Epidermal melanocyte (primary cell): ENCODE results near the gene INSIG2.

Experiments
- DNase-seq: peaks from one replicate; pipeline ENCODE4 v3.0.0; 2011; ENCODE audit warnings: low spot score; ENCODE audit not compliant: insufficient read length

The INSIG2 gene

GRCh38 chr2:118127250-118127649 lies 39.0 kb downstream of the INSIG2 start:
- no peak for DNase-seq

GRCh38 chr2:118128826-118129225 lies 40.6 kb downstream of the INSIG2 start:
- DNase-seq = no peak

- peak; percentile 51 for DNase-seq
Observed at GRCh38 chr2:118130385-118130784, 42.1 kb downstream of the INSIG2 start.

- no peak for DNase-seq
Observed at GRCh38 chr2:118131771-118132170, 43.5 kb downstream of the INSIG2 start.

- no peak for DNase-seq
Observed at GRCh38 chr2:118133916-118134315, 45.6 kb downstream of the INSIG2 start.

GRCh38 chr2:118134650-118135049 lies 46.4 kb downstream of the INSIG2 start:
- DNase-seq = no peak

- DNase-seq = no peak
Observed at GRCh38 chr2:118145207-118145606, 56.9 kb downstream of the INSIG2 start.

GRCh38 chr2:118145806-118146205 lies 57.5 kb downstream of the INSIG2 start:
- DNase-seq = no peak

- no peak for DNase-seq
Observed at GRCh38 chr2:118146315-118147283, 58.3 kb downstream of the INSIG2 start.

- DNase-seq = no peak
Observed at GRCh38 chr2:118148133-118148532, 59.9 kb downstream of the INSIG2 start.

GRCh38 chr2:118148809-118149208 lies 60.5 kb downstream of the INSIG2 start:
- no peak for DNase-seq

GRCh38 chr2:118150294-118150693 lies 62.0 kb downstream of the INSIG2 start:
- no peak for DNase-seq

- no peak for DNase-seq
Observed at GRCh38 chr2:118151831-118152230, 63.6 kb downstream of the INSIG2 start.

- DNase-seq = no peak
Observed at GRCh38 chr2:118153433-118153832, 65.2 kb downstream of the INSIG2 start.

GRCh38 chr2:118154176-118154575 lies 65.9 kb downstream of the INSIG2 start:
- no peak for DNase-seq
